ENCODE results near the gene EVI5L. TPM values are rescaled to one million over a fixed set of nuclear protein-coding genes. Genes with fewer than 3 reads are reported as not detected.

EVI5L gene
- total and polyA plus RNA-seq, 2 donors (not counting 1 experiment from before 2014, with no cell fraction given) = 10.4 to 16.5 TPM

DNA sequence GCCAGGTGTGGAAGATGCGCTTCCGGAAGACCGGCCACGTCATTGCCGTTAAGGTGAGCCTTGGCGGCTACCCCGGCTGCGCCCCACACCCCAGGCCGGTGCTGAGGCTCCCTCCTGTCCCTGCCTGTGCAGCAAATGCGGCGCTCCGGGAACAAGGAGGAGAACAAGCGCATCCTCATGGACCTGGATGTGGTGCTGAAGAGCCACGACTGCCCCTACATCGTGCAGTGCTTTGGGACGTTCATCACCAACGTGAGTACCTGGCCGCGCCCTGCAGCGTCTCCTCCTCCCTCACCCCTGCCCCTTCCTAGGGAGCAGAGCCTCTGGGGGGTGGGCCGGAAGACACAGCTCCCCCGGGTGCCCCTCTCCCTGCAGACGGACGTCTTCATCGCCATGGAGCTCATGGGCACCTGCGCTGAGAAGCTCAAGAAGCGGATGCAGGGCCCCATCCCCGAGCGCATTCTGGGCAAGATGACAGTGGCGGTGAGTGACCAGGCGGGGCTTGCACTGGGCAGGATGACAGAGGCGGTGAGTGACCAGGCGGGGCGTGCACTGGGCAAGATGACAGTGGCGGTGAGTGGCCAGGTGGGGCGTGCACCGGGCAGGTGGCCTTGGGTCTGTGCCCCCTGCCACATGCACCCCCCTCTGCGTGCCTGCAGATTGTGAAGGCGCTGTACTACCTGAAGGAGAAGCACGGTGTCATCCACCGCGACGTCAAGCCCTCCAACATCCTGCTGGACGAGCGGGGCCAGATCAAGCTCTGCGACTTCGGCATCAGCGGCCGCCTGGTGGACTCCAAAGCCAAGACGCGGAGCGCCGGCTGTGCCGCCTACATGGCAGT is 80.5 kb downstream of the EVI5L start:
- Histone ChIP-seq H3K9ac (ENCODE audit: insufficient read depth, low read length) (no peak overlapping the region), H3K4me3 (replicated peaks in 1 of 4; ENCODE audit: control extremely low read depth in 1 of 4, insufficient read depth in 1 of 4, low read depth in 3 of 4, low read length in 4 of 4) (no peak overlapping the region), H3K36me3 (ENCODE audit: control insufficient read depth, insufficient read depth, low read length) (peaks cover 24% of the 10 kb centered on the region), H2AFZ (ENCODE audit: low read length) (no peak overlapping the region), H3K27ac (ENCODE audit: insufficient read depth, low read length) (no peak overlapping the region), H3K27me3 (ENCODE audit: control insufficient read depth, insufficient read depth, low read length) (peaks cover 3% of the 10 kb centered on the region), H3K9me3 (ENCODE audit: control insufficient read depth, insufficient read depth, low read depth, low read length) (no peaks in the 10 kb centered on the region), H4K20me1 (ENCODE audit: control insufficient read depth, extremely low read depth, insufficient read depth, low read length) (no peaks in the 10 kb centered on the region), H3K4me2 (ENCODE audit: extremely low read depth, insufficient read depth, low read length) (no peak overlapping the region), H3K4me1 (ENCODE audit: control insufficient read depth, extremely low read depth, insufficient read depth, low read length) (no peaks in the 10 kb centered on the region), H3K79me2 (ENCODE audit: control insufficient read depth, insufficient read depth, low read length) (peaks cover 14% of the 10 kb centered on the region)
- TF ChIP-seq, protein P1, sequence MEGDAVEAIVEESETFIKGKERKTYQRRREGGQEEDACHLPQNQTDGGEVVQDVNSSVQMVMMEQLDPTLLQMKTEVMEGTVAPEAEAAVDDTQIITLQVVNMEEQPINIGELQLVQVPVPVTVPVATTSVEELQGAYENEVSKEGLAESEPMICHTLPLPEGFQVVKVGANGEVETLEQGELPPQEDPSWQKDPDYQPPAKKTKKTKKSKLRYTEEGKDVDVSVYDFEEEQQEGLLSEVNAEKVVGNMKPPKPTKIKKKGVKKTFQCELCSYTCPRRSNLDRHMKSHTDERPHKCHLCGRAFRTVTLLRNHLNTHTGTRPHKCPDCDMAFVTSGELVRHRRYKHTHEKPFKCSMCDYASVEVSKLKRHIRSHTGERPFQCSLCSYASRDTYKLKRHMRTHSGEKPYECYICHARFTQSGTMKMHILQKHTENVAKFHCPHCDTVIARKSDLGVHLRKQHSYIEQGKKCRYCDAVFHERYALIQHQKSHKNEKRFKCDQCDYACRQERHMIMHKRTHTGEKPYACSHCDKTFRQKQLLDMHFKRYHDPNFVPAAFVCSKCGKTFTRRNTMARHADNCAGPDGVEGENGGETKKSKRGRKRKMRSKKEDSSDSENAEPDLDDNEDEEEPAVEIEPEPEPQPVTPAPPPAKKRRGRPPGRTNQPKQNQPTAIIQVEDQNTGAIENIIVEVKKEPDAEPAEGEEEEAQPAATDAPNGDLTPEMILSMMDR (conservative IDR thresholded peaks at IDR 0.05 in 1 of 2, IDR thresholded peaks at IDR 0.05 in 1 of 2; ENCODE audit: low read depth in 1 of 2, low read length in 2 of 2) = no peak
- no peak for TF ChIP-seq EZH2 (IDR thresholded peaks at IDR 0.05; ENCODE audit: low read length, missing control alignments)
- DNase-seq (ENCODE audit: low read depth in 2 of 2) = no peak

- Histone ChIP-seq H3K79me2 (ENCODE audit: control insufficient read depth, insufficient read depth, low read length) (peaks cover 6% of the 10 kb centered on the region), H3K27ac (ENCODE audit: insufficient read depth, low read length) (no peak overlapping the region), H3K36me3 (ENCODE audit: control insufficient read depth, insufficient read depth, low read length) (peaks cover 22% of the 10 kb centered on the region), H3K4me3 (replicated peaks in 1 of 4; ENCODE audit: control extremely low read depth in 1 of 4, insufficient read depth in 1 of 4, low read depth in 3 of 4, low read length in 4 of 4) (no peak overlapping the region), H3K4me2 (ENCODE audit: extremely low read depth, insufficient read depth, low read length) (no peak overlapping the region), H3K9me3 (ENCODE audit: control insufficient read depth, insufficient read depth, low read depth, low read length) (no peaks in the 10 kb centered on the region), H2AFZ (ENCODE audit: low read length) (no peak overlapping the region), H3K9ac (ENCODE audit: insufficient read depth, low read length) (no peak overlapping the region), H4K20me1 (ENCODE audit: control insufficient read depth, extremely low read depth, insufficient read depth, low read length) (no peaks in the 10 kb centered on the region), H3K27me3 (ENCODE audit: control insufficient read depth, insufficient read depth, low read length) (peaks cover 8% of the 10 kb centered on the region), H3K4me1 (ENCODE audit: control insufficient read depth, extremely low read depth, insufficient read depth, low read length) (peaks cover 4% of the 10 kb centered on the region)
- TF ChIP-seq EZH2 (IDR thresholded peaks at IDR 0.05; ENCODE audit: low read length, missing control alignments) = no peak
- TF ChIP-seq, protein P1 (conservative IDR thresholded peaks at IDR 0.05 in 1 of 2, IDR thresholded peaks at IDR 0.05 in 1 of 2; ENCODE audit: low read depth in 1 of 2, low read length in 2 of 2) = no peak
- no peak for DNase-seq (ENCODE audit: low read depth in 2 of 2)
Observed at GRCh38 chr19:7911508-7912143, 81.6 kb downstream of the EVI5L start.

DNA sequence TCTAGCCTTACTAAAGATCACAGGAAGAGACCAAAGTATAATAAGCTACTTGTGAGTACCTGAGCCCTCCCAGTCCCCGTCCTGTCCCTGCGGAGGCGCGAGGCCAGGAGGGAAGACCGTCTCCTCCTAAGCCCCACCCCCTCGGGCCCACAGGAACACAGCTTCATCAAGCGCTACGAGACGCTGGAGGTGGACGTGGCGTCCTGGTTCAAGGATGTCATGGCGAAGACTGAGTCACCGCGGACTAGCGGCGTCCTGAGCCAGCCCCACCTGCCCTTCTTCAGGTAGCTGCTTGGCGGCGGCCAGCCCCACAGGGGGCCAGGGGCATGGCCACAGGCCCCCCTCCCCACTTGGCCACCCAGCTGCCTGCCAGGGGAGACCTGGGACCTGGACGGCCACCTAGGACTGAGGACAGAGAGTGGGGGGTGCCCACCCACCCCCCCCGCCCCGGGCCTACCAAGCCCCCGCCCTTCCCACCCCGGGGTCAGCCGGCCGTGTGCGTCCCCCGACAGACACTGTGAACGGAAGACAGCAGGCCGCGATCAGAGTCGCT is 82.2 kb downstream of the EVI5L start:
- Histone ChIP-seq H3K4me1 (ENCODE audit: control insufficient read depth, extremely low read depth, insufficient read depth, low read length) (peaks cover 6% of the 10 kb centered on the region), H3K27me3 (ENCODE audit: control insufficient read depth, insufficient read depth, low read length) (peaks cover 8% of the 10 kb centered on the region), H3K4me3 (replicated peaks in 1 of 4; ENCODE audit: control extremely low read depth in 1 of 4, insufficient read depth in 1 of 4, low read depth in 3 of 4, low read length in 4 of 4) (no peak overlapping the region), H2AFZ (ENCODE audit: low read length) (no peak overlapping the region), H3K9me3 (ENCODE audit: control insufficient read depth, insufficient read depth, low read depth, low read length) (no peaks in the 10 kb centered on the region), H3K9ac (ENCODE audit: insufficient read depth, low read length) (no peak overlapping the region), H4K20me1 (ENCODE audit: control insufficient read depth, extremely low read depth, insufficient read depth, low read length) (no peaks in the 10 kb centered on the region), H3K79me2 (ENCODE audit: control insufficient read depth, insufficient read depth, low read length) (peaks cover 4% of the 10 kb centered on the region), H3K27ac (ENCODE audit: insufficient read depth, low read length) (no peak overlapping the region), H3K36me3 (ENCODE audit: control insufficient read depth, insufficient read depth, low read length) (peaks cover 20% of the 10 kb centered on the region), H3K4me2 (ENCODE audit: extremely low read depth, insufficient read depth, low read length) (no peak overlapping the region)
- no peak for TF ChIP-seq EZH2 (IDR thresholded peaks at IDR 0.05; ENCODE audit: low read length, missing control alignments)
- TF ChIP-seq, protein P1 (conservative IDR thresholded peaks at IDR 0.05 in 1 of 2, IDR thresholded peaks at IDR 0.05 in 1 of 2; ENCODE audit: low read depth in 1 of 2, low read length in 2 of 2) = no peak
- DNase-seq (ENCODE audit: low read depth in 2 of 2) = no peak
